WERI-Rb-1 (cell line): ENCODE data around the gene LPCAT4.
"Not testable (repeated sequence)": the region's sequence is repeated elsewhere in the genome, so short reads cannot be mapped to it uniquely, and the experiment has no call there.

Experiments used
- DNase-seq: peaks from one replicate; pipeline ENCODE4 v3.0.0-alpha.2; 2020
- H3K27ac ChIP-seq: fragments of 250-450 bp; sonication (Bioruptor Pico); 2 replicates; pipeline ENCODE4 v1.5.1; 2020; ENCODE audit warnings: mild to moderate bottlenecking, moderate library complexity
- H3K27me3 ChIP-seq: fragments of 250-450 bp; sonication (Bioruptor Pico); 2 replicates; pipeline ENCODE4 v1.5.1; 2021; ENCODE audit warnings: mild to moderate bottlenecking, low read depth, moderate library complexity; ENCODE audit not compliant: insufficient read depth, severe bottlenecking
- H3K36me3 ChIP-seq: fragments of 250-450 bp; sonication (Bioruptor Pico); 2 replicates; pipeline ENCODE4 v1.5.1; 2020; ENCODE audit warnings: mild to moderate bottlenecking, moderate library complexity
- H3K4me3 ChIP-seq: 2 replicates; pipeline ENCODE4 v1.5.1; 2011; ENCODE audit warnings: low read depth, mild to moderate bottlenecking, control low read depth, low read length
- H3K9me3 ChIP-seq: fragments of 250-450 bp; sonication (Bioruptor Pico); 2 replicates; pipeline ENCODE4 v1.5.1; 2021; ENCODE audit warnings: mild to moderate bottlenecking, moderate library complexity; ENCODE audit not compliant: severe bottlenecking
- TF ChIP-seq, protein P1 (sequence below): IDR thresholded peaks from 2 replicates; pipeline ENCODE4 v1.5.1; 2011; ENCODE audit warnings: low read depth, mild to moderate bottlenecking, control low read depth, inconsistent platforms, low read length

The LPCAT4 gene

DNA sequence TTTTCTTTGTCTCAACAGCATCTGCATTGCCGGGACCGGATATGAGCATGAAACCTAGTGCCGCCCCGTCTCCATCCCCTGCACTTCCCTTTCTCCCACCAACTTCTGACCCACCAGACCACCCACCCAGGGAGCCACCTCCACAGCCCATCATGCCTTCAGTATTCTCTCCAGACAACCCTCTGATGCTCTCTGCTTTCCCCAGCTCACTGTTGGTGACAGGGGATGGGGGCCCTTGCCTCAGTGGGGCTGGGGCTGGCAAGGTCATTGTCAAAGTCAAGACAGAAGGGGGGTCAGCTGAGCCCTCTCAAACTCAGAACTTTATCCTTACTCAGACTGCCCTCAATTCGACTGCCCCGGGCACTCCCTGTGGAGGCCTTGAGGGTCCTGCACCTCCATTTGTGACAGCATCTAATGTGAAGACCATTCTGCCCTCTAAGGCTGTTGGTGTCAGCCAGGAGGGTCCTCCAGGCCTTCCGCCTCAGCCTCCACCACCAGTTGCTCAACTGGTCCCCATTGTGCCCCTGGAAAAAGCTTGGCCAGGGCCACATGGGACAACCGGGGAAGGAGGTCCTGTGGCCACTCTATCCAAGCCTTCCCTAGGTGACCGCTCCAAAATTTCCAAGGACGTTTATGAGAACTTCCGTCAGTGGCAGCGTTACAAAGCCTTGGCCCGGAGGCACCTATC, 18.9 kb downstream of the LPCAT4 start:
- Histone ChIP-seq H3K9me3 (no peaks in the 10 kb centered on the region), H3K27ac (no peak overlapping the region), H3K4me3 (no peak overlapping the region), H3K27me3 (no peaks in the 10 kb centered on the region), H3K36me3 (no peaks in the 10 kb centered on the region)
- DNase-seq, result no peak
- TF ChIP-seq, protein P1, sequence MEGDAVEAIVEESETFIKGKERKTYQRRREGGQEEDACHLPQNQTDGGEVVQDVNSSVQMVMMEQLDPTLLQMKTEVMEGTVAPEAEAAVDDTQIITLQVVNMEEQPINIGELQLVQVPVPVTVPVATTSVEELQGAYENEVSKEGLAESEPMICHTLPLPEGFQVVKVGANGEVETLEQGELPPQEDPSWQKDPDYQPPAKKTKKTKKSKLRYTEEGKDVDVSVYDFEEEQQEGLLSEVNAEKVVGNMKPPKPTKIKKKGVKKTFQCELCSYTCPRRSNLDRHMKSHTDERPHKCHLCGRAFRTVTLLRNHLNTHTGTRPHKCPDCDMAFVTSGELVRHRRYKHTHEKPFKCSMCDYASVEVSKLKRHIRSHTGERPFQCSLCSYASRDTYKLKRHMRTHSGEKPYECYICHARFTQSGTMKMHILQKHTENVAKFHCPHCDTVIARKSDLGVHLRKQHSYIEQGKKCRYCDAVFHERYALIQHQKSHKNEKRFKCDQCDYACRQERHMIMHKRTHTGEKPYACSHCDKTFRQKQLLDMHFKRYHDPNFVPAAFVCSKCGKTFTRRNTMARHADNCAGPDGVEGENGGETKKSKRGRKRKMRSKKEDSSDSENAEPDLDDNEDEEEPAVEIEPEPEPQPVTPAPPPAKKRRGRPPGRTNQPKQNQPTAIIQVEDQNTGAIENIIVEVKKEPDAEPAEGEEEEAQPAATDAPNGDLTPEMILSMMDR, result no peak

DNA sequence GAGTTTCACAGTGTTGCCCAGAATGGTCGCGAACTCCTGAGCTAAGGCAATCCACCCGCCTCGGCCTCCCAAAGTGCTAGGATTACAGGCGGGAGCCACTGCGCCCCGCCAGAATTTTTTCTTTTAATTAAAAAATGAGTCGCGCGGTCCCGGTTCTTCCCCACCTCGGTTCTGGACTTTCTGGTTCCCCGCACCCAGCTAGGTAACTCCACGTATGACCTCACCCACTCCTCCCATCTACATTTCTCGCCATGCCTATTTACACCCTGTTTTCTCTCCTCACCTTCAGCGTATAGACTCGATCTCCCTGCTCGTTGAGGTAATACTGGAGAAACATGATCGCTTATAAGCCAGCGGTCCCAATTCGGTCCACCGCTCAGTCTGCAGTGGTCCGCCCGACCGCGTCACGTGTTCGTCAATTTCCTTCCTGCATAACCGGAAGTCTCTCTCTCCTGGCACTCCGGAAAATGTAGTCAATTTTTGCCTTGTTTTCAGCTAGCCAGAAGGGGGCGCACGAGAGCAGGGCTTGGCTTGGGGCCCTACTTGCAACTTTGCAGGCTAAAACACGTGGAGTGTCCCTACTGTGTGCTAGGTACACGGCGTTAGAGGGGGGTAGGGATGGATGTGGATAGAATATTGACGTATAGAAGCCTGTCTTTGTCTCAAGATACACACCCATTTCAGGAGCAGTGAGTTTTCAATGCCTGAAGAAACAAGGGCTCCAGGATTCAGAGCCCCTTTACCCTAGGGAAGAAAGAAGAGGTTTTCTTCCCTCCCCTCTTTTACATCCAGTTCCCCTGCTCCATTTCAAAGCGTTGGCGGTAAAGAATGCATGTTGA, 24.0 kb downstream of the LPCAT4 start, which contains the start of the genes NOP10 and NUTM1:
Gene NOP10 (minus strand): TSS at position 400 of the 839 bp plus-strand sequence. CDS start 63 bp downstream, at position 337.
Gene NUTM1 (plus strand): TSS at position 579 of the 839 bp plus-strand sequence. CDS start 382 bp downstream, outside the sequence.
- H3K27ac ChIP-seq, result peak within 1 kb of the TSS; percentile 84
- TF ChIP-seq, protein P1, result peak; percentile 90

DNA sequence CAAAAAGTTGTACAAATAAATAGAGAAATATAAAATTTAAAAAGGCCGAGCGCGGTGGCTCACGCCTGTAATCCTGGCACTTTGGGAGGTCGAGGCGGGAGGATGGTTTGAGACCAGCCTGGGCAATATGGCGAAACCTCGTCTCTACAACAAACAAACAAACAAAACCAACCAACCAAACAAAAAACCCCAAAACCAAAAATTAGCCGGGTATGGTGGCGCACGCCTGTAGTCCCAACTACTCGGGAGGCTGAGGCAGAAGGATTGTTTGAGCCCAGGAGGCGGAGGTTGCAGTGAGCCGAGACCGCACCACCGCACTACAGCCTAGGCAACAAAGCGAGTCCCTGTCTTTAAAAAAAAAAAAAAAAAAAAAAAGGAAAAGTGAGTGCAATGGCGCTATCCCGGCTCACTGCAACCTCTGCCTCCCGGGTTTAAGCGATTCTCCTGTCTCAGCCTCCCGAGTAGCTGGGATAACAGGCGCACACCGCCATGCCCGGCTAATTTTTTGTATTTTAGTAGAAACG, 24.7 kb downstream of the LPCAT4 start:
- Histone ChIP-seq H3K27ac (peak overlapping the region; percentile 84), H3K4me3 (peak overlapping the region; percentile 76), H3K36me3 (peaks cover 16% of the 10 kb centered on the region)
- not testable (repeated sequence) for H3K27me3 ChIP-seq, H3K9me3 ChIP-seq, DNase-seq

More for the DNA sequence above, 24.0 kb downstream of the LPCAT4 start, which contains the start of the genes NOP10 and NUTM1:
- Histone ChIP-seq H3K9me3 (no peaks in the 10 kb centered on the region), H3K27me3 (no peaks in the 10 kb centered on the region), H3K4me3 (peak within 1 kb of the TSS; percentile 76), H3K36me3 (peaks cover 16% of the 10 kb centered on the region)
- peak; percentile 92 for DNase-seq

DNA sequence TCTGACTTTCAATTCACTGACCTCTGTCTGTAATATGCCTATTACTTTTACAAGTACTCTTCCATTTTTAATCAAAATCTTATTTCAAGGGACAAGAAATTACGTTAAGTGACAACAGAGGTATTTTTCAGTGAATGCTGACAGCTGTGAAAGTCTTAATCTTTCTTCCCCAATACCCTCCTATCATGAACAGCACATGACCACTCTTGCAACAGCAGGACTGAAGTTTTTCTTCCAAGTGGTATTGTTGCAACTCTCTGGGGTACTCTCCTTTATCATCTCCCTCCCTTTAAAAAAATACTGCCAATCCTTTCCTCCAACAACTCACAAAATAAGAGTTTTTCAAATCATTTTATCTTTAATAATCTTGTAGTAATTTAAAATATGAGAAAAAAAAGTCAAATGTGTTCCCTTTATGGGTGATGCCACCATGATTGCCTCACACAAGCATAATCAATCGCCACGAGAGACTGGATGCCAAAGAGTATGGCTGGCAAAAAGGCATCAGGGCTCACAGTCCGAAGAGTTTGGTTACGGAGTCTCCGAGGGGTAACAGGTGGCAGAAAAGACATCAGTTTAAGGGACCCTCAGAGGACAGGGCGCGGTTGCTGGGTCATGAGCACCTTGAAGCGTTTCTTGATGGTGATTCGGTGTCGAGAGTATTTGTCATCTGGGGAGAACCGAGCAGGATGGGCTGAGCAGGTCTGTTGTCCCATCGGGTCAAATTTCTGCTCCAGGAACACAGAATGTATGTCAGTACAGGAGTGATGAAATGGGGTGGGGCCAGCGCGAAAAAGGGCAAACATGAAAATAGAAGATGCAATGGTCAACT, 25.4 kb downstream of the LPCAT4 start:
- Histone ChIP-seq H3K27ac (no peak overlapping the region), H3K4me3 (no peak overlapping the region), H3K27me3 (no peaks in the 10 kb centered on the region), H3K36me3 (peaks cover 16% of the 10 kb centered on the region), H3K9me3 (no peaks in the 10 kb centered on the region)
- TF ChIP-seq, protein P1, result no peak
- no peak for DNase-seq

DNA sequence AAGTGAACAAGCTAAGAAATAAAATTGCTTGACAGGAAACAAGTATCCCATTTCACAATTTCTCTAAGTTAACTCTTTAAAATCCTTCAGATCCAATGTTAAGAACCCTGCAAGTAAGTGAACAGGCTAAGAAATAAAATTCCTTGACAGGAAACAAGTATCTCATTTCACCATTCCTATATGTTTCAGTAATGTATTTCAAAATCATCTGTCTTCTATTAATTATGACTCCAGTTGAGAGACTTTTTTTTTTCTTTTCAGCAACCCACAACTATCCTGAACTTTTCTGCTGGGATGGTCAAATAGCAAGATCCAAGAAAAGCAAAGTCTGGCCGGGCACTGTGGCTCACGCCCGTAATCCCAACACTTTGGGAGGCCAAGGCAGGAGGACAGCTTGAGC, 27.1 kb downstream of the LPCAT4 start:
- Histone ChIP-seq H3K27ac (no peak overlapping the region), H3K27me3 (no peaks in the 10 kb centered on the region), H3K9me3 (no peaks in the 10 kb centered on the region), H3K4me3 (no peak overlapping the region), H3K36me3 (peaks cover 16% of the 10 kb centered on the region)
- DNase-seq, result no peak
- TF ChIP-seq, protein P1, result no peak
